Globus pallidus (tissue), 1 donor: ENCODE data around the gene TNF.

ENCODE experiments used
- DNase-seq: peaks from one replicate; pipeline ENCODE4 v3.0.0-alpha.2; 2015; ENCODE audit warnings: low spot score

TNF gene

DNA sequence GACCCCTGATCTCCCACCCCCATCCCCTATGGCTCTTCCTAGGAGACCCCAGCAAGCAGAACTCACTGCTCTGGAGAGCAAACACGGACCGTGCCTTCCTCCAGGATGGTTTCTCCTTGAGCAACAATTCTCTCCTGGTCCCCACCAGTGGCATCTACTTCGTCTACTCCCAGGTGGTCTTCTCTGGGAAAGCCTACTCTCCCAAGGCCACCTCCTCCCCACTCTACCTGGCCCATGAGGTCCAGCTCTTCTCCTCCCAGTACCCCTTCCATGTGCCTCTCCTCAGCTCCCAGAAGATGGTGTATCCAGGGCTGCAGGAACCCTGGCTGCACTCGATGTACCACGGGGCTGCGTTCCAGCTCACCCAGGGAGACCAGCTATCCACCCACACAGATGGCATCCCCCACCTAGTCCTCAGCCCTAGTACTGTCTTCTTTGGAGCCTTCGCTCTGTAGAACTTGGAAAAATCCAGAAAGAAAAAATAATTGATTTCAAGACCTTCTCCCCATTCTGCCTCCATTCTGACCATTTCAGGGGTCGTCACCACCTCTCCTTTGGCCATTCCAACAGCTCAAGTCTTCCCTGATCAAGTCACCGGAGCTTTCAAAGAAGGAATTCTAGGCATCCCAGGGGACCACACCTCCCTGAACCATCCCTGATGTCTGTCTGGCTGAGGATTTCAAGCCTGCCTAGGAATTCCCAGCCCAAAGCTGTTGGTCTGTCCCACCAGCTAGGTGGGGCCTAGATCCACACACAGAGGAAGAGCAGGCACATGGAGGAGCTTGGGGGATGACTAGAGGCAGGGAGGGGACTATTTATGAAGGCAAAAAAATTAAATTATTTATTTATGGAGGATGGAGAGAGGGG, 1.9 kb upstream of the TNF start:
- no peak for DNase-seq

DNA sequence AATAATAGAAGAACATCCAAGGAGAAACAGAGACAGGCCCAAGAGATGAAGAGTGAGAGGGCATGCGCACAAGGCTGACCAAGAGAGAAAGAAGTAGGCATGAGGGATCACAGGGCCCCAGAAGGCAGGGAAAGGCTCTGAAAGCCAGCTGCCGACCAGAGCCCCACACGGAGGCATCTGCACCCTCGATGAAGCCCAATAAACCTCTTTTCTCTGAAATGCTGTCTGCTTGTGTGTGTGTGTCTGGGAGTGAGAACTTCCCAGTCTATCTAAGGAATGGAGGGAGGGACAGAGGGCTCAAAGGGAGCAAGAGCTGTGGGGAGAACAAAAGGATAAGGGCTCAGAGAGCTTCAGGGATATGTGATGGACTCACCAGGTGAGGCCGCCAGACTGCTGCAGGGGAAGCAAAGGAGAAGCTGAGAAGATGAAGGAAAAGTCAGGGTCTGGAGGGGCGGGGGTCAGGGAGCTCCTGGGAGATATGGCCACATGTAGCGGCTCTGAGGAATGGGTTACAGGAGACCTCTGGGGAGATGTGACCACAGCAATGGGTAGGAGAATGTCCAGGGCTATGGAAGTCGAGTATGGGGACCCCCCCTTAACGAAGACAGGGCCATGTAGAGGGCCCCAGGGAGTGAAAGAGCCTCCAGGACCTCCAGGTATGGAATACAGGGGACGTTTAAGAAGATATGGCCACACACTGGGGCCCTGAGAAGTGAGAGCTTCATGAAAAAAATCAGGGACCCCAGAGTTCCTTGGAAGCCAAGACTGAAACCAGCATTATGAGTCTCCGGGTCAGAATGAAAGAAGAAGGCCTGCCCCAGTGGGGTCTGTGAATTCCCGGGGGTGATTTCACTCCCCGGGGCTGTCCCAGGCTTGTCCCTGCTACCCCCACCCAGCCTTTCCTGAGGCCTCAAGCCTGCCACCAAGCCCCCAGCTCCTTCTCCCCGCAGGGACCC, 981 bp upstream of the TNF start:
- DNase-seq = no peak

DNA sequence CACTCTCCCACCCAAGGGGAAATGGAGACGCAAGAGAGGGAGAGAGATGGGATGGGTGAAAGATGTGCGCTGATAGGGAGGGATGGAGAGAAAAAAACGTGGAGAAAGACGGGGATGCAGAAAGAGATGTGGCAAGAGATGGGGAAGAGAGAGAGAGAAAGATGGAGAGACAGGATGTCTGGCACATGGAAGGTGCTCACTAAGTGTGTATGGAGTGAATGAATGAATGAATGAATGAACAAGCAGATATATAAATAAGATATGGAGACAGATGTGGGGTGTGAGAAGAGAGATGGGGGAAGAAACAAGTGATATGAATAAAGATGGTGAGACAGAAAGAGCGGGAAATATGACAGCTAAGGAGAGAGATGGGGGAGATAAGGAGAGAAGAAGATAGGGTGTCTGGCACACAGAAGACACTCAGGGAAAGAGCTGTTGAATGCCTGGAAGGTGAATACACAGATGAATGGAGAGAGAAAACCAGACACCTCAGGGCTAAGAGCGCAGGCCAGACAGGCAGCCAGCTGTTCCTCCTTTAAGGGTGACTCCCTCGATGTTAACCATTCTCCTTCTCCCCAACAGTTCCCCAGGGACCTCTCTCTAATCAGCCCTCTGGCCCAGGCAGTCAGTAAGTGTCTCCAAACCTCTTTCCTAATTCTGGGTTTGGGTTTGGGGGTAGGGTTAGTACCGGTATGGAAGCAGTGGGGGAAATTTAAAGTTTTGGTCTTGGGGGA, 754 bp downstream of the TNF start:
- no peak for DNase-seq

DNA sequence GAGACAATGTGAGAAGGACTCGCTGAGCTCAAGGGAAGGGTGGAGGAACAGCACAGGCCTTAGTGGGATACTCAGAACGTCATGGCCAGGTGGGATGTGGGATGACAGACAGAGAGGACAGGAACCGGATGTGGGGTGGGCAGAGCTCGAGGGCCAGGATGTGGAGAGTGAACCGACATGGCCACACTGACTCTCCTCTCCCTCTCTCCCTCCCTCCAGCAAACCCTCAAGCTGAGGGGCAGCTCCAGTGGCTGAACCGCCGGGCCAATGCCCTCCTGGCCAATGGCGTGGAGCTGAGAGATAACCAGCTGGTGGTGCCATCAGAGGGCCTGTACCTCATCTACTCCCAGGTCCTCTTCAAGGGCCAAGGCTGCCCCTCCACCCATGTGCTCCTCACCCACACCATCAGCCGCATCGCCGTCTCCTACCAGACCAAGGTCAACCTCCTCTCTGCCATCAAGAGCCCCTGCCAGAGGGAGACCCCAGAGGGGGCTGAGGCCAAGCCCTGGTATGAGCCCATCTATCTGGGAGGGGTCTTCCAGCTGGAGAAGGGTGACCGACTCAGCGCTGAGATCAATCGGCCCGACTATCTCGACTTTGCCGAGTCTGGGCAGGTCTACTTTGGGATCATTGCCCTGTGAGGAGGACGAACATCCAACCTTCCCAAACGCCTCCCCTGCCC, 1.7 kb downstream of the TNF start:
- no peak for DNase-seq

DNA sequence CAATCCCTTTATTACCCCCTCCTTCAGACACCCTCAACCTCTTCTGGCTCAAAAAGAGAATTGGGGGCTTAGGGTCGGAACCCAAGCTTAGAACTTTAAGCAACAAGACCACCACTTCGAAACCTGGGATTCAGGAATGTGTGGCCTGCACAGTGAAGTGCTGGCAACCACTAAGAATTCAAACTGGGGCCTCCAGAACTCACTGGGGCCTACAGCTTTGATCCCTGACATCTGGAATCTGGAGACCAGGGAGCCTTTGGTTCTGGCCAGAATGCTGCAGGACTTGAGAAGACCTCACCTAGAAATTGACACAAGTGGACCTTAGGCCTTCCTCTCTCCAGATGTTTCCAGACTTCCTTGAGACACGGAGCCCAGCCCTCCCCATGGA, 2.2 kb downstream of the TNF start:
- DNase-seq = no peak

DNA sequence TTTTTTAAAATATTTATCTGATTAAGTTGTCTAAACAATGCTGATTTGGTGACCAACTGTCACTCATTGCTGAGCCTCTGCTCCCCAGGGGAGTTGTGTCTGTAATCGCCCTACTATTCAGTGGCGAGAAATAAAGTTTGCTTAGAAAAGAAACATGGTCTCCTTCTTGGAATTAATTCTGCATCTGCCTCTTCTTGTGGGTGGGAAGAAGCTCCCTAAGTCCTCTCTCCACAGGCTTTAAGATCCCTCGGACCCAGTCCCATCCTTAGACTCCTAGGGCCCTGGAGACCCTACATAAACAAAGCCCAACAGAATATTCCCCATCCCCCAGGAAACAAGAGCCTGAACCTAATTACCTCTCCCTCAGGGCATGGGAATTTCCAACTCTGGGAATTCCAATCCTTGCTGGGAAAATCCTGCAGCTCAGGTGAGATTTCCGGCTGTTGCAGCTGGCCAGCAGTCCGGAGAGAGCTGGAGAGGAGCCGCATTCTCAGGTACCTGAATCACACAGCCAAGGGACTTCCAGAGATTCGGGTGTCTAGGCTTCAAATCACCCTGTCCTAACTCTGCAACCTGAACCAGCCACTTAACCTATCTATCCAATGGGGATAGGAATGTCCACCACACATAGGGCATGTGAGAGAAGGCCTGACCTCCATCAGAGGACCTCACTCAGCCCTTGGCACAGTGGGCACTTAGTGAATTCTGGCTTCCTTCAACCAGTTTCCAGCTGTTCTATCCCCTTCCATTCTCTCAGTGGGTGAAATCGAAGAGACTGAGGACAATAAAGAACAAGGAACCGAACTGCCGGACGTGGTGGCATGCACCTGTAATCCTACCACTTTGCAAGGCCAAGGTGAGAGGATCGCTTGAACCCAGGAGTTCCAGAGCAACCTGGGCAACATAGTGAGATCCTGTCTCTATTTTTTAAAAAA, 3.1 kb downstream of the TNF start:
- DNase-seq = no peak

DNA sequence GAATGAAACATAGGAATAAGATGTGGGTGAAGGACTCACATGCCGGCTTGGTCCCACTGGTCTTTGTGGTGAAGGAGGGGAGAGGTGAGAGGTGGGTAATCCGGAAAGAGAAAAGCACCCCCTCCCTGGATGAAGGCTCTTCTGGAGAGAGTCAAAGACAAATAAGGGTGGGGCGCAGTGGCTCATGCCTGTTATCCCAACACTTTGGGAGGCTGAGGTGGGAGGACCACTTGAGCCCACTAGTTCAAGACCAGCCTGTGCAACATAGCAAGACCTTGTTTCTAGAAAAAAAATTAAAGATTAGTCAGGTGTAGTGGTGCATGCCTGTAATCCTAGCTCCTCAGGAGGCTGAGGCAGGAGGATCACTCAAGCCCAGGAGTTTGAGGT, 3.7 kb downstream of the TNF start:
- DNase-seq = no peak

DNA sequence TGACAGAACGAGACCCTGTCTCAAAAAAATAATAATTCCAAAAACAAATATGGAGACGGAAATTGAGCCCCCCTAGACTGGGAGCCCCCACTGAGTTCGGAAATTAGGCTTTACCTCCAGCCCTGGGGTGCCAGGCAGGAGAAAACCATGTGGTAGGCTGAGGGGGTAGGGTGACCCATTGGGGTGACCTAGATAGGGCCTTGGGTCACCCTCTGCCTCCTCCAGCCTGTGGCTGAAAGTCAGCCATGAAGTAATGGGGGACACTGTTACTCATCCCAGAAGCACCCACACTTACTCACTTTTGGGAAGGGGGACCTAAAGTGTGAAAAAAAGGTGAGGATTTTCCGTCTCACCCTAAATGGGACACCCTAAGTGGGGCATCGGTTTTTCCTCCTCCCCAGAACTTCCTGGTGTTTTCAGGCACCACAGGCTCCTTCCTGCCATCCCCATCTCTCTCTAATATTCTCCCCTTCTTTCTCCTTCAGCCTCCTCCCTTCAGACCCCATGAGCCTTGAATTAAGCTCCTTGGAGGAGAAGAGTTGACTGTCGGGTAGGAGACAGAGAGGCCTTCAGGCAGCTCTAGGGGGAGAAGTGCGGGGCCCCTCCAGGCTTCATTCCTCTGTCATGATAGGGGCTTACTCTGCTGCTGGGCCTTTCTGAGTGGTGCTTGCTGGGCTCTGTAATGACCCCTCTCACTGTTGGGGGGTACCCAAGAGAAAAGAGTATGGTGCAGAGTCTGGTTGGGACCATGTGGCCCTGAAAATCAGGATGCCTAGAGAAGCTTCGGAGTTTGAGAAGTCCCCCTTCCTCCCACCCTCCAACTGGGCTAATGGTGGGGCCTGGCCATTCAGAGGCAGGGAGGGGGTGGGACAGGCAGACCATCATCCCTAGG, 4.4 kb downstream of the TNF start:
- DNase-seq = no peak

DNA sequence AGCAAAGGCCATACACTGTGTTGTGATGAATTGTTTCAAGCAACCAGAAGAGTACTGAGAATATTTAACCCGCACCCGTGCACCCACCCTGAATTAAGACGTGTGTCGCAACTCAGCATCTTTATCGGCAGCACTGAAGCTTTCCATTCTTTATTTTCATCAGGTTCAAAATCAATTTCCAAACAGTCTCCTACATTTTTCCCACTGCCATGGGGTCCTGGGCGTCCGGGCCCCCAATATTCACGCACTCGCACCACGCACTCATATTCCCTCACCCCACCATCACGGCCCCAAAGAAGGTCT, 5.0 kb downstream of the TNF start:
- DNase-seq = no peak

DNA sequence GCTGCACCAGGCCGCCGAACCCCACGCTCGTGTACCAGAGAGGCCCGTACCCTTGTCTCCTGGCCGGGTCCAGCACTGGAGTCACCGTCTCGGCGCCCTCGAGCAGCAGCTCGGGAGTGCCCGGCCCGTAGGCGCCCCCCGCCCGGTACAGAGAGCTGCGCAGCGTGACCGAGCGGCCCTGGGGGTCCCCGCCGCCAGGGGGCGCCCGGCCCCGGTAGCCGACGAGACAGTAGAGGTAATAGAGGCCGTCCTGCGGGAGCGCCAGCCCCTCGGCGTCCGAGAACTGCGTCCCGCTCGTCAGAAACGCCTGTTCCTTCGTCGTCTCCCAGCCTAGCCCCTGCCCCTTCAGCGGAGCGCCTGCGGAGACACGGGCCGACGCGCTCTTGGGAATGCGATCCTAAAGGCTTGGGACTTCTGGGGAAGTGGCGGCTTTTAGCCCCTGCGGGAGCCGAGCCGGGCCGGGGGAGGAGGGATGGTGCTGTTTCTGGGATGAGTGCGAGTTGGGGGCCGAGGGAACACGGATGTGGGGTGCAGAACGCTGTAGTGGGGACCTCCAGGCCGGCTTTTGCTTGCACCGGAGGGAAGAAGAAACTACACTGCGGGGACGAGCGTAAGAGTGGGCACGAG, 5.6 kb downstream of the TNF start:
- DNase-seq = peak; percentile 72

DNA sequence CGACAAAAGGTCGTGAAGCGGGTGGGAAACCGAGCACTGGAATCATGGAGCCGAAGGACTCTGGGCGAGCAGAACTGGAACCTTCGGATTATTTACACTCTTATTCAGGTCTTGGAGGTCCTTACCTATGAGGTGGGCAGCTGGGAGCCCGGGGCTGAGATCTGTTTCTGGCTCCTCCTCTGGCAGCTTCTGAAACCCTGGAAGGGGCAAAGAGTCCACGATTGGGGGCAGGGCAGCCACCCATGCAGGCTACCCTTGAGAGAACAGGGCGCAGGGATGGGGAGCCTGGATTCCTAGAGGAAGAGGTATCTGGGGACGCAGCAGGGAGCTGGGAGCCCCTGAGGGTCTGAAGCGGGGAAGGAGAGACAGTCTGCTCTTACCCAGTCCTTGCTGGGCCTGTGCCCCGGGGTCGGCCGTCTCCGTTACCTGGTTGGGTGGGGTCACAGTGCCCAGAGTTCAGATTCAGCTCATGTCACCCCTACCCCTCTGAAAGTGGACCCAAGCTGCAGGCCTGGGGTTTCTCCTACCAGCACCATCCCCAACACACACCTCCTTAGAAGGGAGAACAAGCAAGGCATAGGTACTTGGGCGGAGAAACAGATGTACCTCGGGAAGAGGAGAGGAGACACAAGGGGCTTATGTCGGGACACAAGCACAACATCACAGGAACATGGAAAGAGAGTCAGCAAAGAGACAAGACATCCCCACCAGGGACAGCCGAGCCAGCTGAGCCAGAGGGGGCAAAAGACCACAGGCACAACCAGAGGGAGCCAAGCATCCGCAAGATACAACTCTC, 6.3 kb downstream of the TNF start:
- no peak for DNase-seq

DNA sequence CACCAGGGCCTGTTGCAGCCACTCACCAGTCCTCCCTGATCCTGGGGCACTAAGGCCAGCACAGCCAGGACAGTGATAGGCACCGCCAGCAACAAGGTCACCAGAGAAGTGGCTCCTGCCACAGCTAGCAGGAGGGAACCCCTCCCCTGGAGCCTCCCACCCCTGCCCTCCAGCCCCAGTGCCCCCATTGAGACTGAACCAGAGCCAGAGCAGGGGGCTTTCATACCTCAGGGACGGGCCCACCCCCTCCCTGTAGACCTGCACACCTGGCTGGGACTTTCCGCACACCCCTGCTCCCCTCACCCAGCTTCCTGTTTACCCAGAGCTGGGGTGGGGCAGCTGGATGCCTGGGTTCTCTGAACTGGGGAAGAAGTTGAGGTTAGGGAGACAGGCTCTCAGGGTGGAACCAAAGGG, 6.9 kb downstream of the TNF start, which contains the start of gene LTB:
TSS of gene LTB (minus strand) at position 195 of the 414 bp plus-strand sequence. CDS start at position 188, 7 bp downstream.
- no peak for DNase-seq

DNA sequence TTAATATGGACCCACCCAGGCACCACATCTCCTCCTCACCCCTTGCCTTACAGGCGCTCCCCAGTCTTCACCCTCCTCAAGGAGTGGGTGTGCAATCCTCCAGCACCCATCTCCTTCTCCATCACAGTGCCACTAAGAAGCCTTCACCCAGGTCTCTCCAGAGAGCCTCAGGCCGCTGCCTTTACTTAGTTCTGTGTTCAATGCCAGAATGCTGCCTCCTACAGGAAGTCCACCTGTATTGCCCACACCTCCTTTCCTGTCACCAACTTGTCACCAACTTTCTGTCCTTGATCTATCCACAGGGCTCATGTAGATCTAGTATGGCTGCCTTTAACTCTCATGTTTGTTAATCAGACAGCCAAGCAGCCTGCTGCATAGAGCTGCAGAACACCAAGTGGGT, 10.1 kb downstream of the TNF start:
- DNase-seq = no peak

DNA sequence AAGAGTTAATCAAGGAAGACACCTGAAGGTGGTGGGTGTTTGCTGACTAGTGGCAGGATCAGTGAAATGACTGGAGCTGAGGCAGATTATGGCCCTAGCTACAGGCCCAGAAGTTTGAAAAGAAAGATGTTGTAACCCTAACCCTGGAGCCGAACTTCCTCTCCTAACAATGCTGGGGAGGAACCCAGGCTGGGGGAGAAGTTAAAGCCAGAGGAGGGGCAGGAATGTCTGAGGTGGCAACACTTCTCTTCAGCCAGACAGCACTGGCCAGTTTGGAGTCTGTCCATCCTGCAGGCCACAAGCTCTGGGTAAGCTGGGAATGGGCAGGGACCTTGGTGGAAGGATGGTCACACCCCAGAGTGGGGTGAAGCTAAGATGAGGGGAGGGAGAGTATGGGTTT, 10.6 kb downstream of the TNF start, which contains the start of gene LST1:
TSS of gene LST1 (plus strand) at position 270 of the 400 bp plus-strand sequence. CDS start 1,023 bp downstream, outside the sequence.
- DNase-seq = peak; percentile 50

DNA sequence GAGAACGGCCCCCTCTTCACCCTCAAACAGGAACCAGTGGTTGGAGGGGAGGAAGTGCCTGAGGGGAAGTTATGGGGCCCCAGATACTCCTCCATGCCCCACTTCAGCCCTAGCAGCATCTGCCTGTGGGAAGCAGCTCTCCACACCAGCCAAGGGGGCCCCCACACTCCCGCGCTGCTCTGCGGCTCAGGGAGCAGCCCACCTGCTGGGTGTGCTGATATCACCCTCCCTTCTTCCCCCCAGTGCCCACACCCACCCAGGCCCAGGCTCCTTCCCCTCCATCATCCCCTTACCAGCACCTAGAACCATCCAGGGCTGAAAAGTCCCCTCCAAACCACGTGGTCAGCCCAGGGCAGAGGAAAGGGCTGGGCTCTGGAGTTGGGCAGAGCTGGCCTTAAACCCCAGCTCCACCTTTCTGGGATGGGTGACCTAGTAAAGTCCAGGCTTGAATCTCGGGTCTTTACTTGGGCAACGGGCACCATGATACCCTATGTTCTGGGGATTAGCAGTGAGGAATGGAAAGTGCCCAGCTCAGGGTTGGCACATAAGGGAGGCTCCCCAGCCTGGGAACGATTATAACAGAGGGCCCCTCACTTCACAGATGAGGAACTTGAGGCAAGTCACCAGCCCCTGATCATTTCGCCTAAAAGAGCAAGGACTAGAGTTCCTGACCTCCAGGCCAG, 11.4 kb downstream of the TNF start:
- DNase-seq = peak; percentile 45

DNA sequence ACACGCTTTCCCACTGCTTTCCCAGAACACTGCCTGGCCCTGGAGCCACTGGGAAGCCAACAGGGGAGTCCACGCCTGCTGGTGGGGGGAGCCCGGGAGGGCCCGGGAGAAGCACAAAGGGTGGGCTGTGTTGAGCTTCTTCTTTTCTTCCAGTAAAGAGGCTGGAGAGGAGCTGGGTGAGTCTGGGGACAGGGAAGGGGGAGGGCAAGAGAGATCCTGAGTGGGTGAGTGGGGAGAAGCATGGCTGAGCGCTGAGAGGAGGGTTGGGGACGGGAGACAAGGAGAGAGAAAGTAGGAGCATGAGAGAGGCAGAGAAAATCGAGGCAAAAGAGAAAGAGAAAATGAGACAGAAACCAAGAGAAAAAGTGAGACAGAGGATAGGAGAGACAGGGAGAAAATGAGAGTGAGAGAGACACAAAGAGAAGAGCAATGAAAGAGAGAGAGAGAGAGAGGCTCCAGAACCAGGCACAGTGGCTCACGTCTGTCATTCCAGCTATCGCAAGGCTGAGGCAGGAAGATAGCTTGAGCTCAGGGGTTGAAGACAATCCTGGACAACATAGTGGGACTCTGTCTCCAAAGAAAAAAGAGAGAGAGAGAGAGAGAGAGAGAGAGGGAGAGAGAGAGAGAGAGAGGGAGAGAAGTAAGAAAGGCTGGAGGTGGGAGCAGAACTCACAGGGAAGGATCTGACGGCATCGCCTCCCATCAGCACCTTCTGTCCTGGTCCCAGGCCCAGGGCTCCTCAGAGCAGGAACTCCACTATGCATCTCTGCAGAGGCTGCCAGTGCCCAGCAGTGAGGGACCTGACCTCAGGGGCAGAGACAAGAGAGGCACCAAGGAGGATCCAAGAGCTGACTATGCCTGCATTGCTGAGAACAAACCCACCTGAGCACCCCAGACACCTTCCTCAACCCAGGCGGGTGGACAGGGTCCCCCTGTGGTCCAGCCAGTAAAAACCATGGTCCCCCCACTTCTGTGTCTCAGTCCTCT, 12.7 kb downstream of the TNF start:
- DNase-seq = no peak
